Measurements from ENCODE around the gene NHERF2. TPM values are rescaled to one million over a fixed set of nuclear protein-coding genes. Genes with fewer than 3 reads are reported as not detected.
A peak's percentile ranks its signal among the peaks of the same experiment; 100 is the strongest.

Gene NHERF2
- total and polyA plus RNA-seq, 2 of the 4 experiments (the other 2 are of a cell fraction) = 18.6 to 77.8 TPM

DNA sequence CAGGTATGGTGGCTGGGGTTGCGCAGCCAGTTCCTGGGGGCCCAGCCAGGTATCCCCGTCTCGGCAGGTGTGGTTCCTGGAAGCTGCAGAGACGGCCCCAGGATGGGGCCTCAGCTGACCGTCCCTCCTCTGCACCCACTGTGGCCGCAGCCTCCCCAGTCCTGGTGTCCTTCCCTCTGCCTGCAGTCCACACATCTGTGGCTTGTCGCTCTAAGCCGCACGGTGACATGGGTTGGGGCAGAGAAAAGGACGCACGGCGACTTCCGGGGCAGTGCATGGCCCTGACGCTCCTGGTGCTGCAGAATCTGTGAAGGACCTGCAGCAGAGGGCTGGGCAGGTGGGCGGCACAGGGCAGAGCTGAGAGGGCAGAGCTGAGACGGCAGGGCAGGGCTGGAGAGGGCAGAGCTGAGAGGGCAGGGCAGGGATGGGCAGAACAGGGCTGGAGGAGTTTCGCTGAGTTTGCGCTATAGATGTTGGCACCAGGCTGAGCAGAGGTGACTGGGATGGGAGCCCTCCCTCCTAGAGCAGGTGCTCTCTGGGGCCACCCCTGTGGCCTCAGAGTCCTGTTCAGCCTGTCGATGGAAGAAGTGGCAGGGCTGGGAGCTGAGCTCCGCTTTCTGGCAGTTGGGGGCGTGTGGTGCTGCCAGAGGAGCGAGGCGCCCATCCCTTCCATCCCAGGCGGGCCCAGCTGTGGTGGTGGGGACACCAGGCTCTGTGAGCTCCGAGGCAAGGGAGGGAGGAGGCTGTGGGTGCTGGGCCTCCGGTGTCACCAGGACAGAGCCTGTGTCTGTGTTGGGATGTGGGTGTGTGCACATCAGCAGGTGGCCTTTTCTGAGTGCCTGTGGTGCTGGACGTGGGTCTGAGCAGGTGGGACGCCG, 44.1 kb downstream of the NHERF2 start:
- H3K9ac ChIP-seq (ENCODE audit: low read depth, low read length) = no peak overlapping the region
- 0 out of 2 replicates have a peak, but pooled peaks cover 5% of the 10 kb centered on the region for H3K9me1 ChIP-seq (ENCODE audit: insufficient read depth, low read length)
- TF ChIP-seq POLR2A (IDR thresholded peaks at IDR 0.05; ENCODE audit: low read depth, low read length) (no peak), CEBPB (IDR thresholded peaks at IDR 0.05; ENCODE audit: low read depth, low read length) (no peak), MAFK (IDR thresholded peaks at IDR 0.05; ENCODE audit: low read depth, low read length) (peak; percentile 49), RAD21 (IDR thresholded peaks at IDR 0.05; ENCODE audit: low read length) (no peak), BHLHE40 (IDR thresholded peaks at IDR 0.05; ENCODE audit: low read depth, low read length) (no peak), CHD1 (IDR thresholded peaks at IDR 0.05; ENCODE audit: low read depth, low read length) (no peak)
- H2BK20ac ChIP-seq (ENCODE audit: low read depth, low read length) = no peak overlapping the region
- BruUV-seq (replicated peaks) = no TSS peak
- no peaks in the 10 kb centered on the region; the same call in 1 of the 2 replicates for H4K20me1 ChIP-seq (ENCODE audit: insufficient read depth, low read length)
- H2BK15ac ChIP-seq (ENCODE audit: low read depth, low read length) = no peak overlapping the region
- H3K23ac ChIP-seq (ENCODE audit: low read depth, low read length) = no peak overlapping the region
- H3K56ac ChIP-seq (ENCODE audit: extremely low read depth, insufficient read depth, low read length) = no peak overlapping the region
- no peak overlapping the region for H3K4ac ChIP-seq (ENCODE audit: low read depth, low read length)
- H3K9me3 ChIP-seq (ENCODE audit: control insufficient read depth, insufficient read depth, low read length) = no peaks in the 10 kb centered on the region
- in situ Hi-C loops (cut with MboI; ENCODE audit: low sequenced_read_pairs) = no loop called here
- no peak overlapping the region for H2AFZ ChIP-seq (replicated peaks; ENCODE audit: low read length, poor library complexity)
- intact Hi-C loops (cut with micrococcal nuclease) = no loop called here
- H3K27me3 ChIP-seq (ENCODE audit: control insufficient read depth, insufficient read depth, low read length) = no peaks in the 10 kb centered on the region
- POLR2A ChIA-PET (ENCODE audit: unreplicated experiment) = no interaction called here
- no peak for DNase-seq
- H4K8ac ChIP-seq (ENCODE audit: low read depth in 2 of 2, low read length in 2 of 2) = no peak overlapping the region
- ATAC-seq (ENCODE audit: low read depth) = no peak
- no peak overlapping the region for H2BK120ac ChIP-seq (ENCODE audit: low read depth, low read length)
- no peak overlapping the region for H3K4me2 ChIP-seq (ENCODE audit: low read depth, low read length)
- CTCF ChIA-PET = no interaction called here
- no peaks in the 10 kb centered on the region for H3K4me1 ChIP-seq (ENCODE audit: control insufficient read depth, insufficient read depth, low read length)
- H3K18ac ChIP-seq (ENCODE audit: low read depth, low read length) = no peak overlapping the region
- no peak overlapping the region for H2AK5ac ChIP-seq (ENCODE audit: low read depth, low read length)
- 96% methylated on average over 12 of the region's 29 CpGs; no CpG with 5 or more reads in 1 of the 2 experiments for WGBS, 2 experiments (ENCODE audit: extremely low coverage in 2 of 2, insufficient read length in 1 of 2)
- dilution Hi-C loops (cut with HindIII; ENCODE audit: low sequenced_read_pairs, unreplicated experiment) = no loop called here
- no peak overlapping the region for H3K14ac ChIP-seq (replicated peaks; ENCODE audit: low read depth, low read length)
- H2AK9ac ChIP-seq (replicated peaks; ENCODE audit: low read depth, low read length, poor library complexity) = peak overlapping the region; percentile 28
- H3K79me1 ChIP-seq (ENCODE audit: low read depth in 1 of 2, low read length in 2 of 2) = no peaks in the 10 kb centered on the region; a peak in 2 of 4 replicates
- H3K36me3 ChIP-seq (ENCODE audit: control insufficient read depth, insufficient read depth, low read length) = peaks cover 64% of the 10 kb centered on the region
- no peak overlapping the region for H4K5ac ChIP-seq (ENCODE audit: low read depth, low read length)
- H4K91ac ChIP-seq (ENCODE audit: insufficient read depth, low read depth, low read length) = no peak overlapping the region
- no peak overlapping the region for H3K27ac ChIP-seq (ENCODE audit: insufficient read depth, low read length)
- H3K4me3 ChIP-seq (ENCODE audit: insufficient read depth, low read depth, low read length) = no peak overlapping the region
- H2BK5ac ChIP-seq (ENCODE audit: low read depth, low read length, poor library complexity, severe bottlenecking) = no peak overlapping the region
